HCT116 (cell line): ENCODE results near the gene CLIP4. TPM values are rescaled to one million over a fixed set of nuclear protein-coding genes. Genes with fewer than 3 reads are reported as not detected.

Experiments
- ATAC-seq: fragments of 200-7000 bp; cut with Tn5 transposase; 2 replicates; pipeline ENCODE4 v1.9.1; 2020; ENCODE audit warnings: mild to moderate bottlenecking, moderate library complexity
- BruUV-seq: library from RNA; stranded (reverse); fragments of 400-500 nt; replicated peaks from 2 replicates; lab custom pipeline; 2021; lab: Mats Ljungman, UMichigan
- CTCF ChIA-PET: fragments of 300-600 bp; sonication (Branson Sonifier 250); formaldehyde crosslinking; loops from one replicate; lab custom pipeline; 2021; ENCODE audit warnings: antibody characterized with exemption; lab: Charles Lee
- POLR2A ChIA-PET: fragments of 300-600, 350-600 bp; sonication (Branson Sonifier 250); formaldehyde crosslinking; loops from one replicate; lab custom pipeline; 2021; ENCODE audit warnings: antibody characterized with exemption; lab: Charles Lee
- RAD21 ChIA-PET, 2 experiments: fragments of 300-600 bp; sonication (Branson Sonifier 250); formaldehyde crosslinking; loops; one replicate each; lab custom pipeline; 2023; ENCODE audit warnings: low total read pairs in 2 of 2; ENCODE audit not compliant: uncharacterized antibody in 2 of 2, unreplicated experiment in 2 of 2, low non-redundant PET in 1 of 2; lab: Charles Lee
- DNase-seq: peaks from one replicate; pipeline ENCODE4 v3.0.0-alpha.2; 2010; ENCODE audit warnings: low read depth, low spot score
- H2AFZ ChIP-seq: fragments of 200-600 bp; shearing (Covaris generic), sonication (generic); 2 replicates; pipeline ENCODE4 v1.6.1; 2017; ENCODE audit warnings: low read depth, mixed run types, mixed read lengths, antibody characterized with exemption, low read length; ENCODE audit not compliant: poor library complexity, severe bottlenecking
- H3K27ac ChIP-seq: 2 replicates; pipeline ENCODE4 v1.5.1; 2012; ENCODE audit warnings: low read depth, low read length
- H3K27me3 ChIP-seq: fragments of 200-600 bp; sonication (generic); 2 replicates; pipeline ENCODE4 v1.6.1; 2016; ENCODE audit warnings: mixed run types, low read length, mixed read lengths; ENCODE audit not compliant: insufficient read depth
- H3K36me3 ChIP-seq, 2 experiments: fragments of 200-500 bp in 1 of 2; fragments of 200-600 bp in 1 of 2; sonication (Bioruptor generic) in 1 of 2; sonication (generic) in 1 of 2; 2 replicates each; pipeline versions ENCODE4 v1.5.1 to v1.6.1; 2014 to 2016; ENCODE audit warnings: low read length in 2 of 2, inconsistent platforms in 1 of 2, mixed read lengths in 1 of 2, mixed run types in 1 of 2; ENCODE audit not compliant: insufficient read depth in 2 of 2, control insufficient read depth in 1 of 2
- H3K4me1 ChIP-seq, 2 experiments: fragments of 200-600 bp in 1 of 2; sonication (generic) in 1 of 2; 2 replicates each; pipeline versions ENCODE4 v1.5.1 to v1.6.1; 2012 to 2017; ENCODE audit warnings: low read length in 2 of 2, inconsistent platforms in 1 of 2, mild to moderate bottlenecking in 1 of 2, mixed read lengths in 1 of 2, mixed run types in 1 of 2, moderate library complexity in 1 of 2; ENCODE audit not compliant: insufficient read depth in 2 of 2, control insufficient read depth in 1 of 2
- H3K4me2 ChIP-seq: fragments of 200-600 bp; sonication (generic); 2 replicates; pipeline ENCODE4 v1.6.1; 2017; ENCODE audit warnings: mixed run types, low read length, mixed read lengths
- H3K4me3 ChIP-seq, 2 experiments: fragments of 200-600 bp in 1 of 2; sonication (generic) in 1 of 2; replicated peaks in 1 of 2; 2 replicates each; pipeline ENCODE4 v1.5.1; 2011 to 2016; ENCODE audit warnings: low read length in 2 of 2, control low read depth in 1 of 2, low read depth in 1 of 2, mild to moderate bottlenecking in 1 of 2, mixed read lengths in 1 of 2, mixed run types in 1 of 2
- H3K79me2 ChIP-seq: fragments of 200-600 bp; sonication (generic); 2 replicates; pipeline ENCODE4 v1.6.1; 2017; ENCODE audit warnings: mild to moderate bottlenecking, mixed run types, low read length, moderate library complexity, mixed read lengths; ENCODE audit not compliant: insufficient read depth
- H3K9ac ChIP-seq: fragments of 200-600 bp; sonication (generic); 2 replicates; pipeline ENCODE4 v1.6.1; 2016; ENCODE audit warnings: low read length, mixed read lengths
- H3K9me2 ChIP-seq: fragments of 200-600 bp; sonication (generic), shearing (Covaris generic); 2 replicates; pipeline ENCODE4 v1.6.1; 2017; ENCODE audit warnings: mixed run types, mild to moderate bottlenecking, moderate library complexity; ENCODE audit not compliant: insufficient read depth
- H3K9me3 ChIP-seq, 2 experiments: fragments of 200-500 bp in 1 of 2; fragments of 200-600 bp in 1 of 2; sonication (Bioruptor generic) in 1 of 2; sonication (generic) in 1 of 2; 2 replicates each; pipeline ENCODE4 v1.6.1; 2014 to 2017; ENCODE audit warnings: low read length in 2 of 2, mixed read lengths in 2 of 2, inconsistent platforms in 1 of 2, low read depth in 1 of 2, mild to moderate bottlenecking in 1 of 2, mixed run types in 1 of 2, moderate library complexity in 1 of 2; ENCODE audit not compliant: control insufficient read depth in 1 of 2, insufficient read depth in 1 of 2
- H4K20me1 ChIP-seq: fragments of 200-600 bp; sonication (generic), shearing (Covaris generic); 2 replicates; pipeline ENCODE4 v1.6.1; 2017; ENCODE audit warnings: mixed run types, mild to moderate bottlenecking, moderate library complexity; ENCODE audit not compliant: insufficient read depth
- ELF1 ChIP-seq: IDR thresholded peaks from 2 replicates; pipeline ENCODE4 v1.6.1; 2012; ENCODE audit warnings: low read depth, borderline replicate concordance
- EZH2 ChIP-seq: fragments of 200-600 bp; sonication (generic); IDR thresholded peaks from 2 replicates; pipeline ENCODE4 v1.6.1; 2017; ENCODE audit warnings: antibody characterized with exemption, mixed run types
- EZH2phosphoT487 ChIP-seq: fragments of 200-600 bp; IDR thresholded peaks from 2 replicates; pipeline ENCODE4 v1.6.1; 2018; ENCODE audit warnings: antibody characterized with exemption, borderline replicate concordance
- POLR2AphosphoS5 ChIP-seq: IDR thresholded peaks from 2 replicates; pipeline ENCODE4 v1.6.1; 2011; ENCODE audit warnings: mild to moderate bottlenecking, low read depth, low read length, moderate library complexity
- SP1 ChIP-seq: IDR thresholded peaks from 2 replicates; pipeline ENCODE4 v1.6.1; 2012; ENCODE audit warnings: low read depth
- TCF7L2 ChIP-seq: IDR thresholded peaks from 2 replicates; pipeline ENCODE4 v1.7.0; 2011; ENCODE audit warnings: borderline replicate concordance, inconsistent platforms; ENCODE audit not compliant: insufficient read depth, insufficient read length; ENCODE audit errors: extremely low read depth
- intact Hi-C: fragments of 100-400 bp; cut with micrococcal nuclease; formaldehyde crosslinking; loops from 2 replicates; pipeline ENCODE4 v1.10.0; 2022
- total RNA-seq: library from RNA; stranded (reverse); gene quantifications from one replicate; pipeline ENCODE4 v1.2.1, GENCODE V29; 2021; ENCODE audit not compliant: unreplicated experiment
- TF ChIP-seq, protein P1 (sequence below): IDR thresholded peaks from 2 replicates; pipeline ENCODE4 v1.6.1; 2012

The CLIP4 gene
- total RNA-seq, 1 experiment from 2014 or later: 27.8 TPM

DNA sequence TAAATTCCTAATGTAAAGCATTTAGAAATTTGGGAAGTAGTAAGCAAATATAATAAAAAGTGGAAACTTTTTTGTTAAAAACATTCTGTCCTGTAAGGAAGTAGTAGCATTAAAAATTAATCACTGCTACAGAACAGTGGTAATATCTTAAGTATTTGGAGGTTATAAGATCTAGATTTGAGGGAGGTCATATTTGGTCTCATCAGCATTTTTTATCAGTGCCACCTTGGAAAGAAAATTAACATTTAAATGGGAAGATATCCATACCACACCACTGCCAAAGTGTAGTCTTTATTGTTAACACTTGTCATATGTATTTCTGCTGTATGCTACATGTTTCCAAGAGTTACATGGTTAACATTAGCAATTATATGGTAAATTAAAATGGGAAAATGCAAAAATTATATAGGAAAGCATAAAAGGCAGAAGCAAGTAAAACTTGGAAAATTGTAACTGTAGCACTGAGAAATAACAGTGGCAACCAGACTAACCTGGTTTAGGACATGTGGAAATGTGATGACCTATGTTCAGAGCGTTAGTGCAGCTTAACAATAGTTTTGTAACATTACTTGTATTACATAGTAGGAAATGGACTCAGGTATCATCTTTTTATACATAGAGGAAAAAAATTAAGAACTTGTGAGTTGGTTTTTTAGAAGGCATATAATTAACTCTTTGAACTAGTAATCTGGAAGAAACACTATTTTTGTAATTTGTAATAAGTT is 47.2 kb downstream of the CLIP4 start:
- no peak for ATAC-seq
- Histone ChIP-seq H3K27me3 (no peaks in the 10 kb centered on the region), H3K4me1 (peaks cover 0 to 7% of the 10 kb centered on the region in 2 experiments; a peak in 2 of 4 replicates), H3K27ac (no peak overlapping the region), H3K36me3 (no peaks in the 10 kb centered on the region), H3K9ac (no peak overlapping the region), H3K79me2 (no peaks in the 10 kb centered on the region), H3K9me2 (no peaks in the 10 kb centered on the region), H3K4me3 (no peak overlapping the region), H3K9me3 (no peaks in the 10 kb centered on the region), H2AFZ (no peak overlapping the region), H4K20me1 (no peaks in the 10 kb centered on the region), H3K4me2 (no peak overlapping the region)
- intact Hi-C loops: no loop called here
- POLR2A ChIA-PET: no interaction called here
- RAD21 ChIA-PET: no interaction called here
- BruUV-seq: no TSS peak
- CTCF ChIA-PET: no interaction called here
- TF ChIP-seq ELF1 (no peak), POLR2AphosphoS5 (no peak), EZH2phosphoT487 (no peak), EZH2 (no peak)
- no peak for DNase-seq

DNA sequence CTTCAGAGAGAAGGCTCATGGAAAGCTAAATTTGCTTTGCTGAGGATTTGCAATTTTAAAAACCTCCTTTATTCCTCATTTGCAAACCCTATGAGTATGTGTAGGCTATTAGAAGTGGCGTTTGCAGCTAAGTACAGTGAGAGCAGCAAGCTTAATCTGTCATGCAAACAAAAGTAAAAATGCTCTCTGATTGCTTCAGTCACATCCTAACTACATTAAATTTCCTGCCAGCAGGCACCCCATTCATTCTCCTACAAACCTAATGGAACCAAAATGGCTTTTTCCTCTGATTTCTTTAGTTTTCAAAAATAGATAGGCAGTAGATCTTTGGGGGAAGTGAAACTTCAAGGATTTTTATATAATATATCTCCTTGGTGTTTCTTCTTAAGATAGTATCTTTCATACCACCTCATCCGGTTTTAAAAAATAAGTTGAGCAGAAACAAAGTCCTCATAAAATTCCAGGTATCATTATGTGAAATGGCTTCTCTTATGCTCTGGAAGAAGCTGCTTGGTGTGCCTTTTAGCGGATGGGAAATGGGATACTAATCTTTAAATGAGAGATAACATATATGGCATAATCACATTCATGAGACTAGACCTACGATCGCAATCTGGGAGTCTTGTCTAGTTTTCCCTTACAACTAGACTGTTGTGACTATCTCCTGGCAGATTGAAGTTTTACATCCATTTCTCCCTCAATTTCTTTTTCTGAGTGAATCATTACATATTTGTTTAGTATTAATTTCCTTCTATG is 49.1 kb downstream of the CLIP4 start:
- Histone ChIP-seq H3K36me3 (no peaks in the 10 kb centered on the region; a peak in 1 of 4 replicates), H2AFZ (no peak overlapping the region)

More for the DNA sequence above, 49.1 kb downstream of the CLIP4 start:
- CTCF ChIA-PET: no interaction called here
- no peaks in the 10 kb centered on the region for H4K20me1 ChIP-seq
- ATAC-seq: no peak
- TF ChIP-seq SP1 (no peak), TCF7L2 (no peak), EZH2phosphoT487 (no peak)
- TF ChIP-seq, protein P1, sequence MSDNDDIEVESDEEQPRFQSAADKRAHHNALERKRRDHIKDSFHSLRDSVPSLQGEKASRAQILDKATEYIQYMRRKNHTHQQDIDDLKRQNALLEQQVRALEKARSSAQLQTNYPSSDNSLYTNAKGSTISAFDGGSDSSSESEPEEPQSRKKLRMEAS: no peak
- intact Hi-C loops: no loop called here
- POLR2A ChIA-PET: no interaction called here
- H3K4me2 ChIP-seq: no peak overlapping the region
- H3K9me3 ChIP-seq: no peaks in the 10 kb centered on the region
- H3K9me2 ChIP-seq: no peaks in the 10 kb centered on the region
- no peaks in the 10 kb centered on the region for H3K79me2 ChIP-seq
- H3K9ac ChIP-seq: no peak overlapping the region
- H3K4me1 ChIP-seq: peaks cover 0 to 7% of the 10 kb centered on the region in 2 experiments; a peak in 2 of 4 replicates
- DNase-seq: no peak
- no peaks in the 10 kb centered on the region for H3K27me3 ChIP-seq
- no TSS peak for BruUV-seq
- RAD21 ChIA-PET: no interaction called here
- no peak overlapping the region for H3K4me3 ChIP-seq
- no peak overlapping the region for H3K27ac ChIP-seq
